ENCODE measurements around the gene ATF1. TPM values are rescaled to one million over a fixed set of nuclear protein-coding genes. Genes with fewer than 3 reads are reported as not detected.

The ATF1 gene
- polyA plus RNA-seq, 3 donors from 2014 or later, result 34.9 to 43.8 (median 37.6) TPM

- Mint-ChIP-seq H3K27ac (no peak overlapping the region), H3K4me1 (no peaks in the 10 kb centered on the region), H3K4me3 (no peak overlapping the region), H3K36me3 (peaks cover 43 to 65% (median 49%) of the 10 kb centered on the region in 3 donors), H3K9me3 (no peaks in the 10 kb centered on the region), H3K27me3 (ENCODE audit: low read depth in 3 of 3) (no peaks in the 10 kb centered on the region)
- no peak for DNase-seq
These were observed 24.3 kb upstream of the ATF1 start for GRCh38 chr12:50739611-50740010.

GRCh38 chr12:50740307-50740706 lies 23.6 kb upstream of the ATF1 start:
- H3K36me3 Mint-ChIP-seq, result peaks cover 40 to 59% (median 49%) of the 10 kb centered on the region in 3 donors
- peak overlapping the region in 1 of 6 donors; percentile 73 for H3K27ac Mint-ChIP-seq
- no peaks in the 10 kb centered on the region for H3K9me3 Mint-ChIP-seq
- H3K27me3 Mint-ChIP-seq (ENCODE audit: low read depth in 3 of 3), result no peaks in the 10 kb centered on the region
- DNase-seq, result no peak
- no peaks in the 10 kb centered on the region for H3K4me1 Mint-ChIP-seq
- H3K4me3 Mint-ChIP-seq, result no peak overlapping the region

GRCh38 chr12:50742776-50743175 lies 21.1 kb upstream of the ATF1 start:
- Mint-ChIP-seq H3K9me3 (no peaks in the 10 kb centered on the region), H3K36me3 (peaks cover 38 to 53% (median 45%) of the 10 kb centered on the region in 3 donors), H3K27me3 (ENCODE audit: low read depth in 3 of 3) (no peaks in the 10 kb centered on the region)

GRCh38 chr12:50745861-50746260 lies 18.0 kb upstream of the ATF1 start:
- H3K27ac Mint-ChIP-seq, result no peak overlapping the region
- DNase-seq, result no peak
- no peak overlapping the region for H3K4me3 Mint-ChIP-seq
- no peaks in the 10 kb centered on the region for H3K9me3 Mint-ChIP-seq
- H3K27me3 Mint-ChIP-seq (ENCODE audit: low read depth in 3 of 3), result no peaks in the 10 kb centered on the region
- no peaks in the 10 kb centered on the region for H3K4me1 Mint-ChIP-seq
- peaks cover 23 to 38% (median 31%) of the 10 kb centered on the region in 3 donors for H3K36me3 Mint-ChIP-seq

More at GRCh38 chr12:50742776-50743175, 21.1 kb upstream of the ATF1 start:
- no peaks in the 10 kb centered on the region for H3K4me1 Mint-ChIP-seq
- H3K27ac Mint-ChIP-seq, result no peak overlapping the region
- no peak overlapping the region for H3K4me3 Mint-ChIP-seq
- DNase-seq, result no peak

GRCh38 chr12:50746431-50746830 lies 17.5 kb upstream of the ATF1 start:
- H3K27ac Mint-ChIP-seq, result peak overlapping the region in 1 of 6 donors; percentile 41
- no peak overlapping the region for H3K4me3 Mint-ChIP-seq
- no peaks in the 10 kb centered on the region for H3K9me3 Mint-ChIP-seq
- H3K27me3 Mint-ChIP-seq (ENCODE audit: low read depth in 3 of 3), result no peaks in the 10 kb centered on the region
- no peak for DNase-seq
- H3K4me1 Mint-ChIP-seq, result no peaks in the 10 kb centered on the region
- peaks cover 20 to 32% (median 28%) of the 10 kb centered on the region in 3 donors for H3K36me3 Mint-ChIP-seq

GRCh38 chr12:50747817-50748216 lies 16.1 kb upstream of the ATF1 start:
- Mint-ChIP-seq H3K27ac (no peak overlapping the region), H3K27me3 (ENCODE audit: low read depth in 3 of 3) (no peaks in the 10 kb centered on the region), H3K9me3 (no peaks in the 10 kb centered on the region), H3K4me3 (no peak overlapping the region), H3K4me1 (no peaks in the 10 kb centered on the region), H3K36me3 (peaks cover 12 to 29% (median 22%) of the 10 kb centered on the region in 3 donors)
- no peak for DNase-seq

- no peaks in the 10 kb centered on the region for H3K4me1 Mint-ChIP-seq
- peak overlapping the region in 1 of 6 donors; percentile 68 for H3K27ac Mint-ChIP-seq
- peaks cover 6 to 24% (median 15%) of the 10 kb centered on the region in 3 donors for H3K36me3 Mint-ChIP-seq
- no peak overlapping the region for H3K4me3 Mint-ChIP-seq
- H3K27me3 Mint-ChIP-seq (ENCODE audit: low read depth in 3 of 3), result no peaks in the 10 kb centered on the region
- no peaks in the 10 kb centered on the region for H3K9me3 Mint-ChIP-seq
- DNase-seq, result no peak
These were observed 14.4 kb upstream of the ATF1 start for GRCh38 chr12:50749459-50749882.

- H3K9me3 Mint-ChIP-seq, result no peaks in the 10 kb centered on the region
- H3K4me3 Mint-ChIP-seq, result no peak overlapping the region
- no peaks in the 10 kb centered on the region for H3K27me3 Mint-ChIP-seq (ENCODE audit: low read depth in 3 of 3)
- no peak for DNase-seq
- H3K36me3 Mint-ChIP-seq, result peaks cover 5 to 22% (median 14%) of the 10 kb centered on the region in 3 donors
- no peak overlapping the region for H3K27ac Mint-ChIP-seq
- H3K4me1 Mint-ChIP-seq, result no peaks in the 10 kb centered on the region
These were observed 13.5 kb upstream of the ATF1 start for GRCh38 chr12:50750366-50750765.

- H3K4me3 Mint-ChIP-seq, result no peak overlapping the region
- peak overlapping the region in 1 of 6 donors; percentile 31 for H3K27ac Mint-ChIP-seq
- no peaks in the 10 kb centered on the region for H3K9me3 Mint-ChIP-seq
- no peak for DNase-seq
- no peaks in the 10 kb centered on the region for H3K27me3 Mint-ChIP-seq (ENCODE audit: low read depth in 3 of 3)
- H3K4me1 Mint-ChIP-seq, result no peaks in the 10 kb centered on the region
- H3K36me3 Mint-ChIP-seq, result peaks cover 0 to 13% (median 10%) of the 10 kb centered on the region in 3 donors
These were observed 11.8 kb upstream of the ATF1 start for GRCh38 chr12:50751948-50752721.

- Mint-ChIP-seq H3K4me1 (no peaks in the 10 kb centered on the region), H3K4me3 (no peak overlapping the region), H3K9me3 (no peaks in the 10 kb centered on the region), H3K27ac (no peak overlapping the region), H3K27me3 (ENCODE audit: low read depth in 3 of 3) (peaks cover 0 to 2% (median 0%) of the 10 kb centered on the region in 3 donors), H3K36me3 (peaks cover 0 to 9% (median 7%) of the 10 kb centered on the region in 3 donors)
- DNase-seq, result no peak
These were observed 10.6 kb upstream of the ATF1 start for GRCh38 chr12:50753232-50753769.

- Mint-ChIP-seq H3K27me3 (ENCODE audit: low read depth in 3 of 3) (peaks cover 16 to 25% (median 25%) of the 10 kb centered on the region in 3 donors), H3K27ac (peak overlapping the region; percentile 90 to 98 (median 96)), H3K9me3 (no peaks in the 10 kb centered on the region), H3K36me3 (no peaks in the 10 kb centered on the region), H3K4me3 (peak overlapping the region; percentile 89 to 97 (median 92)), H3K4me1 (peaks cover 38 to 57% of the 10 kb centered on the region in 2 donors)
- peak; percentile 82 to 88 (median 82) for DNase-seq
These were observed 589 bp downstream of the ATF1 start for GRCh38 chr12:50764286-50765094.

- Mint-ChIP-seq H3K4me1 (peaks cover 38 to 57% of the 10 kb centered on the region in 2 donors), H3K36me3 (no peaks in the 10 kb centered on the region), H3K4me3 (peak overlapping the region; percentile 88 to 97 (median 89)), H3K9me3 (no peaks in the 10 kb centered on the region), H3K27ac (peak overlapping the region; percentile 88 to 98 (median 94)), H3K27me3 (ENCODE audit: low read depth in 3 of 3) (peaks cover 16 to 25% (median 25%) of the 10 kb centered on the region in 3 donors)
- peak; percentile 54 to 59 (median 57) for DNase-seq
These were observed 1.4 kb downstream of the ATF1 start for GRCh38 chr12:50765095-50765911.

- no peak overlapping the region for H3K4me3 Mint-ChIP-seq
These were observed 4.5 kb downstream of the ATF1 start for GRCh38 chr12:50768391-50768790.

More at GRCh38 chr12:50768391-50768790, 4.5 kb downstream of the ATF1 start:
- DNase-seq, result no peak
- Mint-ChIP-seq H3K27me3 (ENCODE audit: low read depth in 3 of 3) (peaks cover 16 to 21% (median 17%) of the 10 kb centered on the region in 3 donors), H3K36me3 (peaks cover 4 to 9% (median 5%) of the 10 kb centered on the region in 3 donors), H3K27ac (no peak overlapping the region), H3K9me3 (no peaks in the 10 kb centered on the region), H3K4me1 (peaks cover 28 to 44% of the 10 kb centered on the region in 2 donors)
